ENCODE results near the gene MORF4L1. TPM values are rescaled to one million over a fixed set of nuclear protein-coding genes. Genes with fewer than 3 reads are reported as not detected.

The MORF4L1 gene
- total and polyA plus RNA-seq, 10 of the 15 experiments (the other 5 are each of a cell fraction or from before 2014, with no cell fraction given), result 113 to 636 (median 229) TPM

DNA sequence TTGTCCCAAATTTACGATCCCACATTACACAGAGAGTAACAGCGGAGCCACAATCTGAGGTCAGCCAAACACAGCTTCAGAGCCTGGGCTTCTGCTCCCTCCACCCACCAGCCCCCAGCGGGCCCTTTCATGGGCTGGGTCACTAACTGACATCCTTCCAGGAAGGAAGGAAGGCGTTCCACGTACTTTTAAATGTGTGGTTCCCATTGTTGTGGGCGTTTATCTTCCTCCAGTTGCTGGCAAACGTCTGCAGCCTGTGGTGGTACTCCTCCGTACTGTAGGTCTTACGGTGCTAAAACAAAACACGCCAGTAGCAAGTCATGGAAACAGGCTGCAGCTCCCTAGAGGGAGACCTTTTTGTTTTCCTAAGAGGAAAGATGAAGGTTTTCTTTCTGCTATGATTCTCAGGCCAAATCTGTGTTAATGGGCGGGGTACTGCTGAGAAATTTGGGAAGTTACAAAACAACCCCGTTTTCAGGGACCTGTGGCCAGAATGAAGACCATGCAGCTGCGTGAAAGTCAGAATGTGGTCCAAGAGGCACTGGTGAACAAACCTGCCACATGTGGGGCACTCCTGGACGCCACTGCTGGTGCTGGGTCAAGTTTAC lies 64.5 kb downstream of the MORF4L1 start:
- Histone ChIP-seq H3K9ac (ENCODE audit: control insufficient read depth, insufficient read depth, low read length) (peak overlapping the region; percentile 63), H3K27ac (ENCODE audit: control insufficient read depth, insufficient read depth) (peak overlapping the region; percentile 79), H3K79me2 (ENCODE audit: control insufficient read depth, insufficient read depth, low read length) (peaks cover 41% of the 10 kb centered on the region), H3K9me3 (replicated peaks; ENCODE audit: control insufficient read depth, insufficient read depth, low read length) (no peaks in the 10 kb centered on the region), H3K36me3 (ENCODE audit: control insufficient read depth in 2 of 2, insufficient read depth in 2 of 2, low read length in 1 of 2) (peaks cover 32 to 35% of the 10 kb centered on the region in 2 experiments), H3K4me1 (ENCODE audit: control insufficient read depth, insufficient read depth, low read length) (peaks cover 28% of the 10 kb centered on the region), H3K4me2 (ENCODE audit: control insufficient read depth, insufficient read depth) (peak overlapping the region; percentile 96), H3K4me3 (peak overlapping the region; percentile 44; the same call in 1 of the 2 replicates), H2AFZ (ENCODE audit: control insufficient read depth, low read depth, low read length) (no peak overlapping the region), H3K27me3 (replicated peaks in 1 of 2; ENCODE audit: control insufficient read depth in 2 of 2, insufficient read depth in 2 of 2, low read length in 1 of 2) (no peaks in the 10 kb centered on the region), H4K20me1 (ENCODE audit: control insufficient read depth, insufficient read depth) (no peaks in the 10 kb centered on the region)
- intact Hi-C loops (cut with micrococcal nuclease; ENCODE audit: unreplicated experiment), result loop anchor here (5.0 kb wide), 1 partner anchor 90 kb away; no protein-coding TSS in a partner anchor
- DNase-seq (ENCODE audit: low read depth, low spot score) (no peak), FAIRE-seq (no peak), ATAC-seq (no peak)
- POLR2A ChIA-PET, result interaction anchor here (0.7 to 3.2 kb wide), 6 partner anchors 16 to 764 kb away, joined by 3 to 9 read pairs (median 4); partner anchors contain the start of gene MORF4L1
- no TSS peak for BruUV-seq (replicated peaks)
- RAD21 ChIA-PET (ENCODE audit: unreplicated experiment), result interaction anchor here (1.0 to 3.6 kb wide), 5 partner anchors 8 to 70 kb away, joined by 3 to 31 read pairs (median 8); partner anchors contain the start of gene CTSH
- CTCF ChIA-PET, result interaction anchor here (1.0 to 4.2 kb wide), 3 partner anchors 42 to 70 kb away, joined by 3 to 36 read pairs (median 10); no protein-coding TSS in a partner anchor
- SMC1A ChIA-PET (ENCODE audit: uncharacterized antibody, unreplicated experiment), result interaction anchor here (0.6 to 4.1 kb wide), 3 partner anchors 35 to 45 kb away, joined by 3 to 73 read pairs (median 6); no protein-coding TSS in a partner anchor
- TF ChIP-seq EZH2 (IDR thresholded peaks at IDR 0.05; ENCODE audit: borderline replicate concordance, control insufficient read depth, low read depth, low read length) (no peak), MTA3 (IDR thresholded peaks at IDR 0.05; ENCODE audit: borderline replicate concordance, low read length) (0 out of 2 replicates have a peak, but pooled peaks have one; percentile 55), IKZF1 (conservative IDR thresholded peaks at IDR 0.05) (peak; percentile 48; the same call in 1 of the 2 replicates), IKZF2 (IDR thresholded peaks at IDR 0.05) (0 out of 4 replicates have a peak, but pooled peaks of 1 of the 2 experiments have one; percentile 13), RAD21 (IDR thresholded peaks at IDR 0.05; ENCODE audit: insufficient read depth, low read depth, low read length) (no peak)
- TF ChIP-seq, protein P1, sequence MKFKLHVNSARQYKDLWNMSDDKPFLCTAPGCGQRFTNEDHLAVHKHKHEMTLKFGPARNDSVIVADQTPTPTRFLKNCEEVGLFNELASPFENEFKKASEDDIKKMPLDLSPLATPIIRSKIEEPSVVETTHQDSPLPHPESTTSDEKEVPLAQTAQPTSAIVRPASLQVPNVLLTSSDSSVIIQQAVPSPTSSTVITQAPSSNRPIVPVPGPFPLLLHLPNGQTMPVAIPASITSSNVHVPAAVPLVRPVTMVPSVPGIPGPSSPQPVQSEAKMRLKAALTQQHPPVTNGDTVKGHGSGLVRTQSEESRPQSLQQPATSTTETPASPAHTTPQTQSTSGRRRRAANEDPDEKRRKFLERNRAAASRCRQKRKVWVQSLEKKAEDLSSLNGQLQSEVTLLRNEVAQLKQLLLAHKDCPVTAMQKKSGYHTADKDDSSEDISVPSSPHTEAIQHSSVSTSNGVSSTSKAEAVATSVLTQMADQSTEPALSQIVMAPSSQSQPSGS (IDR thresholded peaks at IDR 0.05; ENCODE audit: low read length), result peak; percentile 27; the same call in 1 of the 2 replicates
- WGBS (ENCODE audit: insufficient coverage, insufficient replicate concordance, low lambda C conversion rate, missing lambda C conversion rate), result 14% methylated on average over 14 of the region's 14 CpGs
- in situ Hi-C loops (cut with MboI), result loop anchor here (5.0 kb wide), 1 partner anchor 70 kb away; no protein-coding TSS in a partner anchor

All from GM12878 (cell line).